K562 (cell line): ENCODE results near the gene RASGEF1C. TPM values are rescaled to one million over a fixed set of nuclear protein-coding genes. Genes with fewer than 3 reads are reported as not detected.

Experiments used
- ATAC-seq: fragments of 200-7000 bp; cut with Tn5 transposase; 3 replicates; pipeline ENCODE4 v1.9.1; 2020; ENCODE audit warnings: moderate library complexity
- BruUV-seq: library from RNA; stranded (reverse); fragments of 400-500 nt; replicated peaks from 2 replicates; lab custom pipeline; 2021; lab: Mats Ljungman, UMichigan
- CTCF ChIA-PET: fragments of 300-600 bp; formaldehyde crosslinking; extraction: SDS; loops from one replicate; lab custom pipeline; 2021; ENCODE audit warnings: low intra/inter-chr PET ratio; lab: Yijun Ruan, JAX
- POLR2A ChIA-PET: fragments of 300-600, 350-650 bp; sonication (Branson Sonifier 250); formaldehyde crosslinking; extraction: SDS; loops from one replicate; lab custom pipeline; 2021; ENCODE audit warnings: antibody characterized with exemption, inconsistent platforms; lab: Yijun Ruan, JAX
- DNase-seq, 4 experiments: peaks; one replicate each; pipeline versions ENCODE4 v3.0.0 to v3.0.0-alpha.2; 2011 to 2018; ENCODE audit warnings: low spot score in 3 of 4, mixed read lengths in 3 of 4; ENCODE audit errors: extremely low read depth in 1 of 4
- FAIRE-seq: peaks from 2 replicates; lab custom pipeline; 2011; peaks lifted over from hg19 to GRCh38; lab: Jason Lieb, UNC
- H2AFZ ChIP-seq: 2 replicates; pipeline ENCODE4 v1.6.0; 2011; ENCODE audit warnings: low read depth, low read length, control low read depth, inconsistent platforms
- H3K27ac ChIP-seq: fragments of 200-600 bp; 3 replicates; pipeline ENCODE4 v1.8.0; 2011; ENCODE audit warnings: low read depth, mild to moderate bottlenecking, control low read depth, inconsistent platforms, low read length, moderate library complexity, mixed read lengths; ENCODE audit errors: extremely low read depth
- H3K27me3 ChIP-seq, 2 experiments: fragments of 300-600 bp in 1 of 2; 2 replicates in 1 of 2; 3 replicates in 1 of 2; pipeline versions ENCODE4 v1.6.0 to v1.8.0; 2011; ENCODE audit warnings: inconsistent platforms in 2 of 2, low read length in 2 of 2, mild to moderate bottlenecking in 1 of 2, mixed read lengths in 1 of 2, moderate library complexity in 1 of 2; ENCODE audit not compliant: control insufficient read depth in 2 of 2, insufficient read depth in 2 of 2
- H3K36me3 ChIP-seq: fragments of 300-600 bp; 3 replicates; pipeline ENCODE4 v1.8.0; 2011; ENCODE audit warnings: mild to moderate bottlenecking, low read length, inconsistent platforms; ENCODE audit not compliant: control insufficient read depth, insufficient read depth
- H3K4me1 ChIP-seq, 2 experiments: fragments of 200-600 bp in 1 of 2; replicated peaks in 1 of 2; 2 replicates in 1 of 2; 3 replicates in 1 of 2; pipeline versions ENCODE4 v1.5.1 to v1.8.0; 2011; ENCODE audit warnings: inconsistent platforms in 2 of 2, low read length in 2 of 2, mild to moderate bottlenecking in 1 of 2, mixed read lengths in 1 of 2, moderate library complexity in 1 of 2; ENCODE audit not compliant: control insufficient read depth in 2 of 2, insufficient read depth in 2 of 2
- H3K4me2 ChIP-seq: 2 replicates; pipeline ENCODE4 v1.6.1; 2011; ENCODE audit warnings: low read length, control low read depth, inconsistent platforms, mixed read lengths; ENCODE audit not compliant: insufficient read depth
- H3K4me3 ChIP-seq: fragments of 200-600 bp; sonication (generic), shearing (Covaris generic); 2 replicates; pipeline ENCODE4 v1.5.1; 2016; ENCODE audit warnings: control low read depth, inconsistent platforms
- H3K79me2 ChIP-seq: fragments of 200-600 bp; 3 replicates; pipeline ENCODE4 v1.8.0; 2011; ENCODE audit warnings: low read length, inconsistent platforms; ENCODE audit not compliant: control insufficient read depth, insufficient read depth
- H3K9ac ChIP-seq, 2 experiments: 2 replicates each; pipeline versions ENCODE4 v1.6.0 to v1.6.1; 2011; ENCODE audit warnings: low read depth in 2 of 2, low read length in 2 of 2, control low read depth in 1 of 2, inconsistent platforms in 1 of 2, mild to moderate bottlenecking in 1 of 2, mixed read lengths in 1 of 2; ENCODE audit not compliant: insufficient read depth in 1 of 2
- H3K9me1 ChIP-seq: one replicate; pipeline ENCODE4 v1.6.0; 2011; ENCODE audit warnings: inconsistent platforms, mild to moderate bottlenecking, low read length, moderate library complexity; ENCODE audit not compliant: control insufficient read depth, insufficient read depth
- H3K9me3 ChIP-seq: replicated peaks from 2 replicates; pipeline ENCODE4 v1.5.1; 2011; ENCODE audit warnings: low read depth, low read length, inconsistent platforms; ENCODE audit not compliant: control insufficient read depth, insufficient read depth
- H4K20me1 ChIP-seq: replicated peaks from 2 replicates; pipeline ENCODE4 v1.6.1; 2011; ENCODE audit warnings: low read length, inconsistent platforms, mixed read lengths; ENCODE audit not compliant: control insufficient read depth, insufficient read depth
- BDP1 ChIP-seq: IDR thresholded peaks from 3 replicates; pipeline ENCODE4 v1.6.1; 2011; ENCODE audit not compliant: insufficient read length, insufficient read depth
- CEBPZ ChIP-seq: fragments of 150-350 bp; IDR thresholded peaks from 2 replicates; pipeline ENCODE4 v1.6.1; 2014; ENCODE audit warnings: low read depth, mild to moderate bottlenecking, low read length, borderline replicate concordance
- HMGN3 ChIP-seq: IDR thresholded peaks from 2 replicates; pipeline ENCODE4 v1.6.1; 2011; ENCODE audit warnings: borderline replicate concordance, low read depth, mild to moderate bottlenecking, mixed read lengths, low read length; ENCODE audit not compliant: insufficient read length; ENCODE audit errors: extremely low read depth
- HNRNPK ChIP-seq: fragments of 200-400 bp; formaldehyde crosslinking; IDR thresholded peaks from one replicate; pipeline ENCODE4 v1.6.1; 2018; ENCODE audit warnings: mild to moderate bottlenecking, low read depth, low read length; ENCODE audit not compliant: poor library complexity, severe bottlenecking
- HNRNPLL ChIP-seq: fragments of 200-400 bp; formaldehyde crosslinking; IDR thresholded peaks from 2 replicates; pipeline ENCODE4 v1.6.1; 2017; ENCODE audit warnings: low read length, low read depth, mild to moderate bottlenecking; ENCODE audit not compliant: poor library complexity, severe bottlenecking
- HNRNPUL1 ChIP-seq: fragments of 200-400 bp; formaldehyde crosslinking; IDR thresholded peaks from 2 replicates; pipeline ENCODE4 v1.6.1; 2017; ENCODE audit warnings: low read length
- LARP7 ChIP-seq: fragments of 450-650 bp; IDR thresholded peaks from 2 replicates; pipeline ENCODE4 v1.6.1; 2016
- NFATC3 ChIP-seq: fragments of 450-650 bp; IDR thresholded peaks from 2 replicates; pipeline ENCODE4 v1.6.1; 2017; ENCODE audit warnings: mild to moderate bottlenecking
- RBM22 ChIP-seq: fragments of 200-400 bp; formaldehyde crosslinking; IDR thresholded peaks from 2 replicates; pipeline ENCODE4 v1.6.1; 2018; ENCODE audit warnings: low read length, low read depth; ENCODE audit not compliant: poor library complexity, severe bottlenecking
- SREBF2 ChIP-seq: sonication (generic); formaldehyde crosslinking; IDR thresholded peaks from 2 replicates; pipeline ENCODE4 v1.4.0; 2020; ENCODE audit warnings: mild to moderate bottlenecking, missing genetic modification reagents
- TAF15 ChIP-seq: fragments of 200-400 bp; formaldehyde crosslinking; IDR thresholded peaks from 2 replicates; pipeline ENCODE4 v1.6.1; 2017; ENCODE audit warnings: mild to moderate bottlenecking, low read depth, low read length, moderate library complexity
- ZBED1 ChIP-seq: IDR thresholded peaks from 2 replicates; pipeline ENCODE4 v1.6.1; 2014
- ZBTB5 ChIP-seq: fragments of 450-650 bp; IDR thresholded peaks from 2 replicates; pipeline ENCODE4 v1.6.1; 2017; ENCODE audit warnings: antibody characterized with exemption
- ZNF639 ChIP-seq, 2 experiments: fragments of 200-800 bp in 1 of 2; sonication (Bioruptor generic) in 1 of 2; sonication (generic) in 1 of 2; formaldehyde crosslinking in 1 of 2; IDR thresholded peaks in 1 of 2; conservative IDR thresholded peaks in 1 of 2; 2 replicates each; pipeline versions ENCODE4 v1.5.0 to v1.6.1; 2016 to 2020; ENCODE audit warnings: missing compliant biosample characterization in 1 of 2, missing genetic modification characterization in 1 of 2, missing genetic modification reagents in 1 of 2
- WGBS: fragments of 100-300 bp; shearing (Covaris generic); methylation state at CpG from one replicate; pipeline ENCODE4 v1.1.6; 2016; ENCODE audit warnings: low coverage, mixed read lengths; ENCODE audit not compliant: insufficient coverage; ENCODE audit errors: missing lambda C conversion rate; 5-methylcytosine and 5-hydroxymethylcytosine counted together
- in situ Hi-C: fragments of 300-500 bp; cut with MboI; formaldehyde crosslinking; loops from 4 replicates; pipeline ENCODE4 v1.15.0; 2018; ENCODE audit warnings: inconsistent platforms, mixed read lengths
- intact Hi-C: fragments of 100-400 bp; cut with micrococcal nuclease; formaldehyde crosslinking; loops from 2 replicates; pipeline ENCODE4 v1.14.2; 2022
- polyA plus RNA-seq, 8 experiments: library from polyadenylated mRNA; depleted of rRNA in 4 of 8; stranded (reverse) in 5 of 8; unstranded in 3 of 8; fragments of >200 nt; fragmentation: Nextera tagmentation in 2 of 8; fragmentation: Illumina TruSeq in 1 of 8; extraction: Ambion mirVana in 2 of 8; extraction: Trizol in 1 of 8; gene quantifications; 2 replicates each; pipeline versions ENCODE4 v1.2.1 to v1.2.3, GENCODE V29; 2011 to 2014; ENCODE audit warnings: inconsistent platforms in 1 of 8, missing spikeins in 1 of 8
- total RNA-seq, 7 experiments: library from RNA; depleted of rRNA in 6 of 7; stranded (reverse); fragments of >200 nt in 6 of 7; fragmentation: Illumina TruSeq in 2 of 7; extraction: Trizol in 2 of 7; gene quantifications; 2 replicates each; pipeline versions ENCODE4 v1.2.1 to v1.2.3, GENCODE V29; 2011 to 2021; ENCODE audit warnings: low replicate concordance in 1 of 7

Gene RASGEF1C
- total and polyA plus RNA-seq, 9 of the 15 experiments (the other 6 are each of a cell fraction or from before 2014, with no cell fraction given), result 0.04 to 1.1 (median 0.21) TPM; not detected in 4

- no peak for TF ChIP-seq ZBTB5
- no peak for TF ChIP-seq RBM22
- no peak for TF ChIP-seq SREBF2 (CRISPR knock-in tag)
- no peak for TF ChIP-seq TAF15
- no peak for TF ChIP-seq BDP1
- TF ChIP-seq, all 486 proteins: peak for 0
These were observed 68.4 kb downstream of the RASGEF1C start (continued) for GRCh38 chr5:180140571-180140970.

- Histone ChIP-seq H3K27ac (no peak overlapping the region), H3K4me1 (peaks cover 0 to 20% of the 10 kb centered on the region in 2 experiments; a peak in 2 of 5 replicates), H4K20me1 (no peaks in the 10 kb centered on the region), H3K36me3 (no peaks in the 10 kb centered on the region), H3K79me2 (no peaks in the 10 kb centered on the region), H3K27me3 (peaks cover 9 to 59% of the 10 kb centered on the region in 2 experiments; a peak in 4 of 5 replicates), H2AFZ (no peak overlapping the region), H3K9me1 (no peaks in the 10 kb centered on the region), H3K4me3 (no peak overlapping the region), H3K9me3 (peaks cover 2% of the 10 kb centered on the region; the same call in 1 of the 2 replicates), H3K4me2 (no peak overlapping the region), H3K9ac (no peak overlapping the region)
- POLR2A ChIA-PET, result interaction anchor here (0.6 to 1.0 kb wide), 4 partner anchors 9 to 1515 kb away, joined by 3 to 4 read pairs (median 3); no protein-coding TSS in a partner anchor
- intact Hi-C loops (no loop called here), in situ Hi-C loops (no loop called here)
- ATAC-seq (no peak), FAIRE-seq (no peak), DNase-seq (no peak)
- TF ChIP-seq CEBPZ (no peak), RBM22 (no peak), LARP7 (no peak), HNRNPUL1 (no peak), HMGN3 (no peak), NFATC3 (no peak), ZBED1 (no peak), HNRNPLL (no peak), HNRNPK (no peak), ZNF639 (CRISPR knock-in tag; conservative IDR thresholded peaks at IDR 0.05 in 1 of 2, IDR thresholded peaks at IDR 0.05 in 1 of 2) (no peak)
- no TSS peak for BruUV-seq
- CTCF ChIA-PET, result no interaction called here
- WGBS, result 0% methylated on average over 9 of the region's 10 CpGs
These were observed 68.9 kb downstream of the RASGEF1C start for GRCh38 chr5:180140079-180140554.
